HG03378 (cell line): ENCODE results near the gene NGLY1.

Experiments
- ATAC-seq: cut with Tn5 transposase; IDR thresholded peaks from one replicate; pipeline ENCODE4 v1.9.1; 2021; ENCODE audit warnings: mild to moderate bottlenecking, moderate library complexity; ENCODE audit not compliant: unreplicated experiment

Gene NGLY1

GRCh38 chr3:25782938-25783660 lies at the start of gene NGLY1:
NGLY1 (minus strand) TSS chr3:25783443; CDS start chr3:25783390, 53 bp downstream.
- peak; percentile 55 for ATAC-seq

- ATAC-seq: no peak
Measured at GRCh38 chr3:25831578-25831977, 48.3 kb upstream of the NGLY1 start.

- no peak for ATAC-seq
Measured at GRCh38 chr3:25830373-25831280, 47.4 kb upstream of the NGLY1 start.

- ATAC-seq: no peak
Measured at GRCh38 chr3:25826510-25826909, 43.3 kb upstream of the NGLY1 start.

GRCh38 chr3:25823314-25823713 lies 40.1 kb upstream of the NGLY1 start:
- ATAC-seq: no peak

GRCh38 chr3:25821746-25822573 lies 38.7 kb upstream of the NGLY1 start:
- ATAC-seq: no peak

GRCh38 chr3:25820816-25821486 lies 37.7 kb upstream of the NGLY1 start:
- no peak for ATAC-seq

GRCh38 chr3:25820366-25820765 lies 37.1 kb upstream of the NGLY1 start:
- ATAC-seq: peak; percentile 44

GRCh38 chr3:25818335-25818734 lies 35.1 kb upstream of the NGLY1 start:
- ATAC-seq: no peak

GRCh38 chr3:25817638-25818037 lies 34.4 kb upstream of the NGLY1 start:
- no peak for ATAC-seq

GRCh38 chr3:25817107-25817506 lies 33.9 kb upstream of the NGLY1 start:
- peak; percentile 63 for ATAC-seq

- ATAC-seq: no peak
Measured at GRCh38 chr3:25812644-25813043, 29.4 kb upstream of the NGLY1 start.

- ATAC-seq: no peak
Measured at GRCh38 chr3:25804676-25805075, 21.4 kb upstream of the NGLY1 start.

- ATAC-seq: no peak
Measured at GRCh38 chr3:25803833-25804232, 20.6 kb upstream of the NGLY1 start.

- ATAC-seq: no peak
Measured at GRCh38 chr3:25801786-25802185, 18.5 kb upstream of the NGLY1 start.

GRCh38 chr3:25789596-25790556 lies 6.6 kb upstream of the NGLY1 start, which contains the start of gene OXSM:
OXSM (plus strand) TSS chr3:25790090; CDS start chr3:25791021, 931 bp downstream.
- peak; percentile 87 for ATAC-seq

GRCh38 chr3:25789209-25789595 lies 6.0 kb upstream of the NGLY1 start:
- ATAC-seq: no peak

GRCh38 chr3:25787689-25788088 lies 4.4 kb upstream of the NGLY1 start:
- no peak for ATAC-seq

- ATAC-seq: no peak
Measured at GRCh38 chr3:25785826-25786225, 2.6 kb upstream of the NGLY1 start.
